ENCODE data around the gene ANKIB1. TPM values are rescaled to one million over a fixed set of nuclear protein-coding genes. Genes with fewer than 3 reads are reported as not detected.
A peak's percentile ranks its signal among the peaks of the same experiment; 100 is the strongest.
"Not testable (repeated sequence)": the region's sequence is repeated elsewhere in the genome, so short reads cannot be mapped to it uniquely, and the experiment has no call there.

ANKIB1 gene
- total RNA-seq, 1 experiment from 2014 or later = 34.0 TPM

GRCh38 chr7:92253251-92253650 lies 7.5 kb downstream of the ANKIB1 start:
- DNase-seq = no peak
- Histone ChIP-seq H3K27me3 (no peaks in the 10 kb centered on the region), H3K27ac (no peak overlapping the region), H3K4me1 (no peaks in the 10 kb centered on the region), H3K9me3 (replicated peaks) (no peaks in the 10 kb centered on the region), H3K36me3 (peaks cover 2% of the 10 kb centered on the region; the same call in 1 of the 2 replicates), H3K4me3 (no peak overlapping the region)

- H3K4me3 ChIP-seq; H3K9me3 ChIP-seq (replicated peaks); DNase-seq; H3K4me1 ChIP-seq; H3K27ac ChIP-seq; H3K36me3 ChIP-seq; H3K27me3 ChIP-seq: not testable (repeated sequence)
Measured at GRCh38 chr7:92254800-92255199, 9.0 kb downstream of the ANKIB1 start.

- Histone ChIP-seq H3K9me3 (replicated peaks) (no peaks in the 10 kb centered on the region), H3K36me3 (peaks cover 4% of the 10 kb centered on the region; the same call in 1 of the 2 replicates), H3K27ac (no peak overlapping the region), H3K4me3 (no peak overlapping the region), H3K27me3 (no peaks in the 10 kb centered on the region), H3K4me1 (no peaks in the 10 kb centered on the region)
- no peak for DNase-seq
Measured at GRCh38 chr7:92255308-92255707, 9.5 kb downstream of the ANKIB1 start.

GRCh38 chr7:92259062-92259461 lies 13.3 kb downstream of the ANKIB1 start:
- H3K36me3 ChIP-seq = peaks cover 9% of the 10 kb centered on the region; the same call in 1 of the 2 replicates
- 0 out of 2 replicates have a peak, but pooled peaks cover 4% of the 10 kb centered on the region for H3K9me3 ChIP-seq (replicated peaks)
- no peaks in the 10 kb centered on the region for H3K4me1 ChIP-seq
- H3K27ac ChIP-seq = no peak overlapping the region
- no peaks in the 10 kb centered on the region for H3K27me3 ChIP-seq
- H3K4me3 ChIP-seq = no peak overlapping the region
- no peak for DNase-seq

GRCh38 chr7:92259610-92260247 lies 14.0 kb downstream of the ANKIB1 start:
- Histone ChIP-seq H3K9me3 (replicated peaks) (0 out of 2 replicates have a peak, but pooled peaks cover 4% of the 10 kb centered on the region), H3K4me1 (no peaks in the 10 kb centered on the region), H3K27me3 (no peaks in the 10 kb centered on the region), H3K36me3 (peaks cover 9% of the 10 kb centered on the region; the same call in 1 of the 2 replicates), H3K4me3 (no peak overlapping the region), H3K27ac (no peak overlapping the region)
- DNase-seq = no peak

- no peak for DNase-seq
- peaks cover 9% of the 10 kb centered on the region; the same call in 1 of the 2 replicates for H3K36me3 ChIP-seq
- H3K4me1 ChIP-seq = no peaks in the 10 kb centered on the region
- H3K27me3 ChIP-seq = no peaks in the 10 kb centered on the region
- H3K27ac ChIP-seq = no peak overlapping the region
- H3K4me3 ChIP-seq = no peak overlapping the region
- H3K9me3 ChIP-seq (replicated peaks) = 0 out of 2 replicates have a peak, but pooled peaks cover 4% of the 10 kb centered on the region
Measured at GRCh38 chr7:92260248-92260781, 14.5 kb downstream of the ANKIB1 start.

- H3K4me1 ChIP-seq = no peaks in the 10 kb centered on the region
- no peaks in the 10 kb centered on the region for H3K27me3 ChIP-seq
- DNase-seq = no peak
- H3K36me3 ChIP-seq = 0 out of 2 replicates have a peak, but pooled peaks cover 4% of the 10 kb centered on the region
- H3K9me3 ChIP-seq (replicated peaks) = 0 out of 2 replicates have a peak, but pooled peaks cover 4% of the 10 kb centered on the region
- no peak overlapping the region for H3K4me3 ChIP-seq
- no peak overlapping the region for H3K27ac ChIP-seq
Measured at GRCh38 chr7:92266415-92267241, 20.9 kb downstream of the ANKIB1 start.

GRCh38 chr7:92268921-92269320 lies 23.1 kb downstream of the ANKIB1 start:
- no peaks in the 10 kb centered on the region for H3K9me3 ChIP-seq (replicated peaks)
- no peak for DNase-seq
- H3K4me3 ChIP-seq = no peak overlapping the region
- no peaks in the 10 kb centered on the region; the same call in 1 of the 2 replicates for H3K36me3 ChIP-seq
- H3K27ac ChIP-seq = no peak overlapping the region
- no peaks in the 10 kb centered on the region for H3K4me1 ChIP-seq
- H3K27me3 ChIP-seq = no peaks in the 10 kb centered on the region

GRCh38 chr7:92275327-92275726 lies 29.6 kb downstream of the ANKIB1 start:
- no peak for DNase-seq
- Histone ChIP-seq H3K27me3 (no peaks in the 10 kb centered on the region), H3K4me1 (peaks cover 9% of the 10 kb centered on the region), H3K27ac (no peak overlapping the region), H3K36me3 (peaks cover 4% of the 10 kb centered on the region; the same call in 1 of the 2 replicates), H3K9me3 (replicated peaks) (no peaks in the 10 kb centered on the region), H3K4me3 (no peak overlapping the region)

GRCh38 chr7:92276460-92276864 lies 30.7 kb downstream of the ANKIB1 start:
- peaks cover 6% of the 10 kb centered on the region; the same call in 1 of the 2 replicates for H3K9me3 ChIP-seq (replicated peaks)
- H3K36me3 ChIP-seq = peaks cover 4% of the 10 kb centered on the region; the same call in 1 of the 2 replicates
- no peak overlapping the region for H3K27ac ChIP-seq
- DNase-seq = no peak
- no peak overlapping the region for H3K4me3 ChIP-seq
- peaks cover 9% of the 10 kb centered on the region for H3K4me1 ChIP-seq
- no peaks in the 10 kb centered on the region for H3K27me3 ChIP-seq

- Histone ChIP-seq H3K27ac (no peak overlapping the region), H3K4me1 (peaks cover 9% of the 10 kb centered on the region), H3K4me3 (no peak overlapping the region), H3K9me3 (replicated peaks) (peaks cover 6% of the 10 kb centered on the region; the same call in 1 of the 2 replicates), H3K27me3 (no peaks in the 10 kb centered on the region), H3K36me3 (0 out of 2 replicates have a peak, but pooled peaks cover 4% of the 10 kb centered on the region)
- DNase-seq = peak in 1 of 2 experiments; percentile 48
Measured at GRCh38 chr7:92279396-92280031, 33.7 kb downstream of the ANKIB1 start.

GRCh38 chr7:92281031-92281430 lies 35.3 kb downstream of the ANKIB1 start:
- peaks cover 9% of the 10 kb centered on the region for H3K4me1 ChIP-seq

GRCh38 chr7:92282221-92282814 lies 36.5 kb downstream of the ANKIB1 start:
- Histone ChIP-seq H3K9me3 (replicated peaks) (peaks cover 6% of the 10 kb centered on the region; the same call in 1 of the 2 replicates), H3K27ac (no peak overlapping the region), H3K4me3 (no peak overlapping the region), H3K27me3 (no peaks in the 10 kb centered on the region), H3K36me3 (0 out of 2 replicates have a peak, but pooled peaks cover under 1% of the 10 kb centered on the region), H3K4me1 (peaks cover 9% of the 10 kb centered on the region)
- DNase-seq = no peak

More at GRCh38 chr7:92281031-92281430, 35.3 kb downstream of the ANKIB1 start:
- H3K27me3 ChIP-seq = no peaks in the 10 kb centered on the region
- H3K36me3 ChIP-seq = 0 out of 2 replicates have a peak, but pooled peaks cover 4% of the 10 kb centered on the region
- no peak overlapping the region for H3K4me3 ChIP-seq
- peaks cover 6% of the 10 kb centered on the region; the same call in 1 of the 2 replicates for H3K9me3 ChIP-seq (replicated peaks)
- H3K27ac ChIP-seq = no peak overlapping the region
- no peak for DNase-seq

- Histone ChIP-seq H3K27me3 (no peaks in the 10 kb centered on the region), H3K36me3 (no peaks in the 10 kb centered on the region), H3K4me3 (no peak overlapping the region), H3K9me3 (replicated peaks) (peaks cover 6% of the 10 kb centered on the region; the same call in 1 of the 2 replicates), H3K4me1 (peaks cover 9% of the 10 kb centered on the region), H3K27ac (no peak overlapping the region)
- DNase-seq = no peak
Measured at GRCh38 chr7:92282930-92283329, 37.2 kb downstream of the ANKIB1 start.

Data from SJCRH30 (cell line).